Measurements from ENCODE around the gene SCAPER. TPM values are rescaled to one million over a fixed set of nuclear protein-coding genes. Genes with fewer than 3 reads are reported as not detected.

The SCAPER gene
- total RNA-seq, 1 donor from 2014 or later = 42.6 TPM

GRCh38 chr15:76377751-76378150 is 527.4 kb downstream of the SCAPER start:
- Histone ChIP-seq H3K27me3 (ENCODE audit: low read depth) (no peaks in the 10 kb centered on the region), H3K4me1 (peaks cover 8% of the 10 kb centered on the region), H3K27ac (replicated peaks) (no peak overlapping the region), H3K36me3 (peaks cover 49% of the 10 kb centered on the region), H3K9me3 (replicated peaks) (no peaks in the 10 kb centered on the region), H3K4me3 (no peak overlapping the region)
- intact Hi-C loops (cut with micrococcal nuclease) = no loop called here
- DNase-seq = no peak
- TF ChIP-seq CTCF (IDR thresholded peaks at IDR 0.05; ENCODE audit: borderline replicate concordance) = no peak

- H3K4me1 ChIP-seq = peaks cover 8% of the 10 kb centered on the region
- intact Hi-C loops (cut with micrococcal nuclease) = no loop called here
- no peaks in the 10 kb centered on the region for H3K9me3 ChIP-seq (replicated peaks)
- TF ChIP-seq CTCF (IDR thresholded peaks at IDR 0.05; ENCODE audit: borderline replicate concordance) = no peak
- DNase-seq = no peak
- H3K4me3 ChIP-seq = no peak overlapping the region
- no peaks in the 10 kb centered on the region for H3K27me3 ChIP-seq (ENCODE audit: low read depth)
- H3K27ac ChIP-seq (replicated peaks) = no peak overlapping the region
- peaks cover 54% of the 10 kb centered on the region for H3K36me3 ChIP-seq
Observed at GRCh38 chr15:76377217-76377616, 527.9 kb downstream of the SCAPER start.

GRCh38 chr15:76376816-76377215 is 528.3 kb downstream of the SCAPER start:
- H3K36me3 ChIP-seq = peaks cover 56% of the 10 kb centered on the region
- no peaks in the 10 kb centered on the region for H3K27me3 ChIP-seq (ENCODE audit: low read depth)
- no peak overlapping the region for H3K27ac ChIP-seq (replicated peaks)
- no peaks in the 10 kb centered on the region for H3K9me3 ChIP-seq (replicated peaks)
- no peak for TF ChIP-seq CTCF (IDR thresholded peaks at IDR 0.05; ENCODE audit: borderline replicate concordance)
- no peak for DNase-seq
- H3K4me1 ChIP-seq = peaks cover 8% of the 10 kb centered on the region
- intact Hi-C loops (cut with micrococcal nuclease) = no loop called here
- H3K4me3 ChIP-seq = no peak overlapping the region

- Histone ChIP-seq H3K27ac (replicated peaks) (no peak overlapping the region), H3K36me3 (peaks cover 48% of the 10 kb centered on the region), H3K4me1 (peaks cover 8% of the 10 kb centered on the region), H3K27me3 (ENCODE audit: low read depth) (no peaks in the 10 kb centered on the region), H3K9me3 (replicated peaks) (no peaks in the 10 kb centered on the region), H3K4me3 (no peak overlapping the region)
- TF ChIP-seq CTCF (IDR thresholded peaks at IDR 0.05; ENCODE audit: borderline replicate concordance) = no peak
- intact Hi-C loops (cut with micrococcal nuclease) = no loop called here
- DNase-seq = no peak
Observed at GRCh38 chr15:76376029-76376428, 529.1 kb downstream of the SCAPER start.

- Histone ChIP-seq H3K36me3 (peaks cover 12% of the 10 kb centered on the region), H3K4me3 (no peak overlapping the region), H3K9me3 (replicated peaks) (no peaks in the 10 kb centered on the region), H3K27ac (replicated peaks) (no peak overlapping the region), H3K4me1 (peaks cover 15% of the 10 kb centered on the region), H3K27me3 (ENCODE audit: low read depth) (no peaks in the 10 kb centered on the region)
- TF ChIP-seq CTCF (IDR thresholded peaks at IDR 0.05; ENCODE audit: borderline replicate concordance) = no peak
- DNase-seq = no peak
- intact Hi-C loops (cut with micrococcal nuclease) = no loop called here
Observed at GRCh38 chr15:76368122-76368621, 537.0 kb downstream of the SCAPER start.

Measured in left ventricle myocardium inferior (tissue), 1 donor.